Stimulated activated CD8-positive, alpha-beta memory T cell treated with anti-CD3 and anti-CD28 coated beads, Interleukin-7, amount 100 ng/mL, for 48 hours (primary cell): ENCODE data around the gene KNDC1.
"Not testable (repeated sequence)": the region's sequence is repeated elsewhere in the genome, so short reads cannot be mapped to it uniquely, and the experiment has no call there.

ENCODE experiments used
- DNase-seq, 2 donors: peaks; one replicate each; pipeline ENCODE4 v3.0.0-alpha.2; 2020; ENCODE audit warnings: low read depth in 1 of 2; ENCODE audit errors: extremely low read depth in 1 of 2

The KNDC1 gene

GRCh38 chr10:133254421-133255120 lies 94.6 kb downstream of the KNDC1 start:
- no peak for DNase-seq

- no peak for DNase-seq
Observed at GRCh38 chr10:133255323-133255722, 95.3 kb downstream of the KNDC1 start.

- no peak for DNase-seq
Observed at GRCh38 chr10:133257489-133258065, 97.6 kb downstream of the KNDC1 start.

- DNase-seq: peak in 1 of 2 donors; percentile 49
Observed at GRCh38 chr10:133258066-133258817, 98.2 kb downstream of the KNDC1 start.

GRCh38 chr10:133258818-133259601 lies 99.0 kb downstream of the KNDC1 start:
- peak; percentile 83 to 98 for DNase-seq

GRCh38 chr10:133259602-133259989 lies 99.6 kb downstream of the KNDC1 start:
- no peak for DNase-seq

- DNase-seq: peak in 1 of 2 donors; percentile 75
Observed at GRCh38 chr10:133260895-133261725, 101.1 kb downstream of the KNDC1 start.

- peak in 1 of 2 donors; percentile 68 for DNase-seq
Observed at GRCh38 chr10:133261726-133262325, 101.8 kb downstream of the KNDC1 start.

GRCh38 chr10:133262696-133263095 lies 102.7 kb downstream of the KNDC1 start:
- DNase-seq: no peak

- no peak for DNase-seq
Observed at GRCh38 chr10:133263674-133264073, 103.7 kb downstream of the KNDC1 start.

GRCh38 chr10:133264461-133264860 lies 104.4 kb downstream of the KNDC1 start:
- no peak for DNase-seq

GRCh38 chr10:133265052-133265451 lies 105.0 kb downstream of the KNDC1 start:
- DNase-seq: not testable (repeated sequence)

GRCh38 chr10:133266056-133266795 lies 106.2 kb downstream of the KNDC1 start:
- no peak for DNase-seq

- no peak for DNase-seq
Observed at GRCh38 chr10:133267293-133267692, 107.3 kb downstream of the KNDC1 start.

GRCh38 chr10:133267829-133268228 lies 107.8 kb downstream of the KNDC1 start:
- DNase-seq: no peak

- no peak for DNase-seq
Observed at GRCh38 chr10:133268532-133268931, 108.5 kb downstream of the KNDC1 start.

- DNase-seq: no peak
Observed at GRCh38 chr10:133269367-133269766, 109.3 kb downstream of the KNDC1 start.

- DNase-seq: no peak
Observed at GRCh38 chr10:133270204-133270603, 110.2 kb downstream of the KNDC1 start.

- DNase-seq: no peak
Observed at GRCh38 chr10:133270773-133271297, 110.8 kb downstream of the KNDC1 start.
